OCI-LY7 (cell line): ENCODE measurements around the gene KIAA1671.

Source experiments
- EZH2phosphoT487 ChIP-seq: fragments of 200-600 bp; sonication (generic); IDR thresholded peaks from 2 replicates; pipeline ENCODE4 v1.6.1; 2018; ENCODE audit warnings: low read depth, borderline replicate concordance, mild to moderate bottlenecking, mixed run types, antibody characterized with exemption, low read length, moderate library complexity, mixed read lengths
- TF ChIP-seq, protein P1 (sequence below): fragments of 200-600 bp; sonication (generic); conservative IDR thresholded peaks from 2 replicates; pipeline ENCODE4 v1.5.1; 2014; ENCODE audit warnings: mild to moderate bottlenecking, antibody characterized with exemption, low read length, moderate library complexity, mixed read lengths

GRCh38 chr22:25119609-25120008, 167.1 kb downstream of the KIAA1671 start:
- TF ChIP-seq, protein P1, sequence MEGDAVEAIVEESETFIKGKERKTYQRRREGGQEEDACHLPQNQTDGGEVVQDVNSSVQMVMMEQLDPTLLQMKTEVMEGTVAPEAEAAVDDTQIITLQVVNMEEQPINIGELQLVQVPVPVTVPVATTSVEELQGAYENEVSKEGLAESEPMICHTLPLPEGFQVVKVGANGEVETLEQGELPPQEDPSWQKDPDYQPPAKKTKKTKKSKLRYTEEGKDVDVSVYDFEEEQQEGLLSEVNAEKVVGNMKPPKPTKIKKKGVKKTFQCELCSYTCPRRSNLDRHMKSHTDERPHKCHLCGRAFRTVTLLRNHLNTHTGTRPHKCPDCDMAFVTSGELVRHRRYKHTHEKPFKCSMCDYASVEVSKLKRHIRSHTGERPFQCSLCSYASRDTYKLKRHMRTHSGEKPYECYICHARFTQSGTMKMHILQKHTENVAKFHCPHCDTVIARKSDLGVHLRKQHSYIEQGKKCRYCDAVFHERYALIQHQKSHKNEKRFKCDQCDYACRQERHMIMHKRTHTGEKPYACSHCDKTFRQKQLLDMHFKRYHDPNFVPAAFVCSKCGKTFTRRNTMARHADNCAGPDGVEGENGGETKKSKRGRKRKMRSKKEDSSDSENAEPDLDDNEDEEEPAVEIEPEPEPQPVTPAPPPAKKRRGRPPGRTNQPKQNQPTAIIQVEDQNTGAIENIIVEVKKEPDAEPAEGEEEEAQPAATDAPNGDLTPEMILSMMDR: no peak
- no peak for TF ChIP-seq EZH2phosphoT487
